ENCODE measurements around the gene WNT7B. TPM values are rescaled to one million over a fixed set of nuclear protein-coding genes. Genes with fewer than 3 reads are reported as not detected.

The WNT7B gene
- polyA plus RNA-seq, 1 of the 3 experiments (the other 2 are of a cell fraction): 0.13 TPM

- Histone ChIP-seq H3F3A (replicated peaks; ENCODE audit: insufficient read depth) (no peaks in the 10 kb centered on the region), H3K36me3 (replicated peaks in 1 of 2; ENCODE audit: control insufficient read depth in 1 of 2, insufficient read depth in 2 of 2, low read length in 1 of 2) (peaks cover 0 to 5% of the 10 kb centered on the region in 2 experiments), H3K9ac (no peak overlapping the region), H3K9me3 (peaks cover 11% of the 10 kb centered on the region), H3K27ac (ENCODE audit: low read depth in 2 of 2, low read length in 1 of 2) (no peak overlapping the region), H2AFZ (ENCODE audit: low read depth) (no peak overlapping the region), H3K4me3 (ENCODE audit: low read depth in 2 of 2, low read length in 1 of 2) (no peak overlapping the region), H3K9me2 (no peaks in the 10 kb centered on the region), H3K4me2 (no peak overlapping the region), H4K20me1 (ENCODE audit: insufficient read depth) (no peaks in the 10 kb centered on the region), H3K4me1 (ENCODE audit: control insufficient read depth in 1 of 2, insufficient read depth in 2 of 2, low read depth in 1 of 2, low read length in 1 of 2) (no peaks in the 10 kb centered on the region; a peak in 1 of 4 replicates), H3K79me2 (ENCODE audit: insufficient read depth) (no peaks in the 10 kb centered on the region), H3K27me3 (ENCODE audit: insufficient read depth) (no peaks in the 10 kb centered on the region)
- ChIA-PET CTCF (interaction anchor here (1.2 to 1.3 kb wide), 2 partner anchors 9 to 227 kb away, joined by 3 to 4 read pairs; no protein-coding TSS in a partner anchor), POLR2A (no interaction called here)
- no peak for DNase-seq
- WGBS (ENCODE audit: low lambda C conversion rate): 89% methylated on average over 3 of the region's 3 CpGs
- no peak for TF ChIP-seq ZBTB33 (IDR thresholded peaks at IDR 0.05; ENCODE audit: borderline replicate concordance, low read depth)
- no peak for TF ChIP-seq SIN3A (IDR thresholded peaks at IDR 0.05; ENCODE audit: borderline replicate concordance, low read depth, low read length)
- TF ChIP-seq RAD21 (IDR thresholded peaks at IDR 0.05; ENCODE audit: low read length): no peak
- TF ChIP-seq RCOR1 (IDR thresholded peaks at IDR 0.05; ENCODE audit: low read length): no peak
- no peak for TF ChIP-seq GABPA (IDR thresholded peaks at IDR 0.05; ENCODE audit: low read depth)
- no peak for TF ChIP-seq POLR2AphosphoS5 (IDR thresholded peaks at IDR 0.05; ENCODE audit: low read depth, low read length)
Measured at GRCh38 chr22:45872659-45873263, 104.2 kb downstream of the WNT7B start.

GRCh38 chr22:45871721-45872120 is 105.2 kb downstream of the WNT7B start:
- Histone ChIP-seq H3K9me2 (no peaks in the 10 kb centered on the region), H3K4me3 (ENCODE audit: low read depth in 2 of 2, low read length in 1 of 2) (no peak overlapping the region), H2AFZ (ENCODE audit: low read depth) (no peak overlapping the region), H3K9me3 (peaks cover 11% of the 10 kb centered on the region), H3F3A (replicated peaks; ENCODE audit: insufficient read depth) (no peaks in the 10 kb centered on the region), H4K20me1 (ENCODE audit: insufficient read depth) (no peaks in the 10 kb centered on the region), H3K4me1 (ENCODE audit: control insufficient read depth in 1 of 2, insufficient read depth in 2 of 2, low read depth in 1 of 2, low read length in 1 of 2) (no peaks in the 10 kb centered on the region), H3K79me2 (ENCODE audit: insufficient read depth) (no peaks in the 10 kb centered on the region), H3K27me3 (ENCODE audit: insufficient read depth) (no peaks in the 10 kb centered on the region), H3K27ac (ENCODE audit: low read depth in 2 of 2, low read length in 1 of 2) (no peak overlapping the region), H3K9ac (no peak overlapping the region), H3K4me2 (no peak overlapping the region), H3K36me3 (replicated peaks in 1 of 2; ENCODE audit: control insufficient read depth in 1 of 2, insufficient read depth in 2 of 2, low read length in 1 of 2) (peaks cover 0 to 5% of the 10 kb centered on the region in 2 experiments)
- ChIA-PET CTCF (interaction anchor here (1.3 kb wide), 1 partner anchor 8 kb away, joined by 4 read pairs; no protein-coding TSS in a partner anchor), POLR2A (no interaction called here)
- 94% methylated on average over 6 of the region's 6 CpGs for WGBS (ENCODE audit: low lambda C conversion rate)
- TF ChIP-seq POLR2AphosphoS5 (IDR thresholded peaks at IDR 0.05; ENCODE audit: low read depth, low read length): no peak
- no peak for DNase-seq

Other genes with a start within 250 kb of the WNT7B start
- 4.5 TPM in 2 replicates for gene PPARA, start 173.4 kb upstream of the WNT7B start, polyA plus RNA-seq (2012; rRNA removed)